ENCODE measurements around the gene IST1. TPM values are rescaled to one million over a fixed set of nuclear protein-coding genes. Genes with fewer than 3 reads are reported as not detected.

The IST1 gene
- total and polyA plus RNA-seq, 9 of the 15 experiments (the other 6 are each of a cell fraction or from before 2014, with no cell fraction given) = 135 to 334 (median 188) TPM

- CTCF ChIA-PET (ENCODE audit: low intra/inter-chr PET ratio) = no interaction called here
- Histone ChIP-seq H3K9me3 (replicated peaks; ENCODE audit: control insufficient read depth, insufficient read depth, low read depth, low read length) (no peaks in the 10 kb centered on the region), H3K27me3 (ENCODE audit: control insufficient read depth in 2 of 2, insufficient read depth in 2 of 2, low read length in 2 of 2) (no peaks in the 10 kb centered on the region), H4K20me1 (replicated peaks; ENCODE audit: control insufficient read depth, insufficient read depth, low read length) (peaks cover 11% of the 10 kb centered on the region; the same call in 1 of the 2 replicates), H2AFZ (ENCODE audit: low read depth, low read length) (no peak overlapping the region), H3K4me3 (no peak overlapping the region), H3K4me2 (ENCODE audit: insufficient read depth, low read length) (no peak overlapping the region), H3K9me1 (ENCODE audit: control insufficient read depth, insufficient read depth, low read length) (no peaks in the 10 kb centered on the region), H3K79me2 (ENCODE audit: control insufficient read depth, insufficient read depth, low read length) (peaks cover 99% of the 10 kb centered on the region), H3K27ac (ENCODE audit: extremely low read depth, low read depth, low read length) (no peak overlapping the region), H3K4me1 (replicated peaks in 1 of 2; ENCODE audit: control insufficient read depth in 2 of 2, insufficient read depth in 2 of 2, low read length in 2 of 2) (peaks cover 0 to 18% of the 10 kb centered on the region in 2 experiments; a peak in 3 of 5 replicates), H3K9ac (ENCODE audit: insufficient read depth in 1 of 2, low read depth in 2 of 2, low read length in 2 of 2) (peak overlapping the region in 1 of 2 experiments; percentile 63; a peak in 1 of 4 replicates), H3K36me3 (ENCODE audit: control insufficient read depth, insufficient read depth, low read length) (peaks cover 14% of the 10 kb centered on the region)
- BruUV-seq (replicated peaks) = no TSS peak
- DNase-seq (ENCODE audit: extremely low read depth in 1 of 4, low spot score in 3 of 4) (no peak), FAIRE-seq (no peak), ATAC-seq (no peak)
- WGBS (ENCODE audit: insufficient coverage, low coverage, missing lambda C conversion rate) = 93% methylated on average over 4 of the region's 4 CpGs
- POLR2A ChIA-PET = interaction anchor here (0.6 to 1.8 kb wide), 4 partner anchors 16 to 29 kb away, joined by 4 to 8 read pairs (median 5); partner anchors contain the start of gene ZNF821
- intact Hi-C loops (cut with micrococcal nuclease) (no loop called here), in situ Hi-C loops (cut with MboI) (no loop called here)
- TF ChIP-seq CREM (IDR thresholded peaks at IDR 0.05; ENCODE audit: low read depth) = no peak
- no peak for TF ChIP-seq RBM14 (IDR thresholded peaks at IDR 0.05; ENCODE audit: borderline replicate concordance, insufficient read depth, low read depth, low read length)
- no peak for TF ChIP-seq EP300 (IDR thresholded peaks at IDR 0.05; ENCODE audit: low read length)
- no peak for TF ChIP-seq POLR2G (IDR thresholded peaks at IDR 0.05; ENCODE audit: low read depth, low read length)
- no peak for TF ChIP-seq LEF1 (IDR thresholded peaks at IDR 0.05)
- TF ChIP-seq, protein P1, sequence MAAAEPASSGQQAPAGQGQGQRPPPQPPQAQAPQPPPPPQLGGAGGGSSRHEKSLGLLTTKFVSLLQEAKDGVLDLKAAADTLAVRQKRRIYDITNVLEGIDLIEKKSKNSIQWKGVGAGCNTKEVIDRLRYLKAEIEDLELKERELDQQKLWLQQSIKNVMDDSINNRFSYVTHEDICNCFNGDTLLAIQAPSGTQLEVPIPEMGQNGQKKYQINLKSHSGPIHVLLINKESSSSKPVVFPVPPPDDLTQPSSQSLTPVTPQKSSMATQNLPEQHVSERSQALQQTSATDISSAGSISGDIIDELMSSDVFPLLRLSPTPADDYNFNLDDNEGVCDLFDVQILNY (CRISPR knock-in tag; IDR thresholded peaks at IDR 0.05) = no peak
- no peak for TF ChIP-seq SAFB2 (IDR thresholded peaks at IDR 0.05; ENCODE audit: borderline replicate concordance, low read depth, low read length, severe bottlenecking)
- no peak for TF ChIP-seq SOX6 (IDR thresholded peaks at IDR 0.05)
- no peak for TF ChIP-seq PRPF4 (IDR thresholded peaks at IDR 0.05; ENCODE audit: insufficient read depth, low read depth, low read length, poor library complexity, severe bottlenecking)
- no peak for TF ChIP-seq TRIM28 (IDR thresholded peaks at IDR 0.05)
- TF ChIP-seq E2F3 (CRISPR knock-in tag; IDR thresholded peaks at IDR 0.05) = no peak
- no peak for TF ChIP-seq MAZ (CRISPR knock-in tag; conservative IDR thresholded peaks at IDR 0.05 in 1 of 2, IDR thresholded peaks at IDR 0.05 in 1 of 2)
- no peak for TF ChIP-seq ZNF175 (CRISPR knock-in tag; IDR thresholded peaks at IDR 0.05; ENCODE audit: low read depth)
- TF ChIP-seq, protein P2, sequence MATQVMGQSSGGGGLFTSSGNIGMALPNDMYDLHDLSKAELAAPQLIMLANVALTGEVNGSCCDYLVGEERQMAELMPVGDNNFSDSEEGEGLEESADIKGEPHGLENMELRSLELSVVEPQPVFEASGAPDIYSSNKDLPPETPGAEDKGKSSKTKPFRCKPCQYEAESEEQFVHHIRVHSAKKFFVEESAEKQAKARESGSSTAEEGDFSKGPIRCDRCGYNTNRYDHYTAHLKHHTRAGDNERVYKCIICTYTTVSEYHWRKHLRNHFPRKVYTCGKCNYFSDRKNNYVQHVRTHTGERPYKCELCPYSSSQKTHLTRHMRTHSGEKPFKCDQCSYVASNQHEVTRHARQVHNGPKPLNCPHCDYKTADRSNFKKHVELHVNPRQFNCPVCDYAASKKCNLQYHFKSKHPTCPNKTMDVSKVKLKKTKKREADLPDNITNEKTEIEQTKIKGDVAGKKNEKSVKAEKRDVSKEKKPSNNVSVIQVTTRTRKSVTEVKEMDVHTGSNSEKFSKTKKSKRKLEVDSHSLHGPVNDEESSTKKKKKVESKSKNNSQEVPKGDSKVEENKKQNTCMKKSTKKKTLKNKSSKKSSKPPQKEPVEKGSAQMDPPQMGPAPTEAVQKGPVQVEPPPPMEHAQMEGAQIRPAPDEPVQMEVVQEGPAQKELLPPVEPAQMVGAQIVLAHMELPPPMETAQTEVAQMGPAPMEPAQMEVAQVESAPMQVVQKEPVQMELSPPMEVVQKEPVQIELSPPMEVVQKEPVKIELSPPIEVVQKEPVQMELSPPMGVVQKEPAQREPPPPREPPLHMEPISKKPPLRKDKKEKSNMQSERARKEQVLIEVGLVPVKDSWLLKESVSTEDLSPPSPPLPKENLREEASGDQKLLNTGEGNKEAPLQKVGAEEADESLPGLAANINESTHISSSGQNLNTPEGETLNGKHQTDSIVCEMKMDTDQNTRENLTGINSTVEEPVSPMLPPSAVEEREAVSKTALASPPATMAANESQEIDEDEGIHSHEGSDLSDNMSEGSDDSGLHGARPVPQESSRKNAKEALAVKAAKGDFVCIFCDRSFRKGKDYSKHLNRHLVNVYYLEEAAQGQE (IDR thresholded peaks at IDR 0.05; ENCODE audit: borderline replicate concordance) = no peak
- TF ChIP-seq, protein P2 (CRISPR knock-in tag; IDR thresholded peaks at IDR 0.05; ENCODE audit: low read depth) = no peak
- no peak for TF ChIP-seq SMAD4 (CRISPR knock-in tag; conservative IDR thresholded peaks at IDR 0.05)
These were observed 3.8 kb downstream of the IST1 start for GRCh38 chr16:71899171-71899570.

Data from K562 (cell line).